GM12891 (cell line): ENCODE measurements around the gene CROCC2.

Experiments
- POLR2A ChIP-seq: IDR thresholded peaks from 2 replicates; pipeline ENCODE4 v1.6.1; 2011; ENCODE audit warnings: low read depth, low read length, control low read depth
- POLR2AphosphoS5 ChIP-seq: IDR thresholded peaks from 2 replicates; pipeline ENCODE4 v1.6.1; 2011; ENCODE audit warnings: low read depth, low read length, control low read depth

- TF ChIP-seq POLR2AphosphoS5 (no peak), POLR2A (no peak)
These were observed 103.7 kb downstream of the CROCC2 start for GRCh38 chr2:241009601-241010530.
